Erythroblast (primary cell): ENCODE measurements around the gene ZNF415.
"Not testable (repeated sequence)": the region's sequence is repeated elsewhere in the genome, so short reads cannot be mapped to it uniquely, and the experiment has no call there.

ENCODE experiments used
- GATA1 ChIP-seq: IDR thresholded peaks from 2 replicates; pipeline ENCODE4 v1.6.1; 2011; ENCODE audit warnings: low read depth, mild to moderate bottlenecking, control low read depth, low read length, moderate library complexity
- POLR2A ChIP-seq: IDR thresholded peaks from 2 replicates; pipeline ENCODE4 v1.6.1; 2011; ENCODE audit warnings: mild to moderate bottlenecking, low read length

DNA sequence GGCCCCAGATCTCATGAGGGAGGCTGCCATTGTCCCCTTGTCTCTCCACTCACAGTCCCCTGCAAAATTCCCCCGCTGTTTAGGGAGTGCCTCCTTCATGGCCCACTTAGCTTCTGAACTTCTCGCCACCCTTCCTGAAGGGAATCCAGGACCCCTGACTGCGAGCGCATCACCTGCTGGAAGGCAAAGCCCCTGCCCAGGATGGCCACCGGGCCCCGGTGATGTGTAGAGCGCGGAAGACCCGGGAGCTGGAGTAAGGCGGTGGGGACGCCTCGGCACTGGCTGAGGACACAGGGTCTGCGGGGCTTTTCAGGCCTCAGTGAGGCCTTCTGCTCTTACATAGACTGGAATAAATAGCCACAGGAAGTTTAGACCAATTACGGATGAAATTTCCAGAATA, 34.1 kb downstream of the ZNF415 start:
- TF ChIP-seq POLR2A, GATA1: not testable (repeated sequence)
